Liver (tissue), 9 donors: ENCODE data around the gene WFDC6. TPM values are rescaled to one million over a fixed set of nuclear protein-coding genes. Genes with fewer than 3 reads are reported as not detected.

Experiments
- DNase-seq: peaks from one replicate; pipeline ENCODE4 v3.0.0-alpha.2; 2017; ENCODE audit warnings: low spot score
- H3K27ac ChIP-seq, 2 donors: one replicate each; pipeline ENCODE4 v1.7.0; 2013; ENCODE audit warnings: inconsistent platforms in 2 of 2, low read length in 2 of 2, control low read depth in 1 of 2, low read depth in 1 of 2, mild to moderate bottlenecking in 1 of 2
- H3K27me3 ChIP-seq, 4 donors: one replicate each; pipeline versions ENCODE4 v1.6.1 to v1.7.0; 2013; ENCODE audit warnings: low read length in 3 of 4, inconsistent platforms in 1 of 4, mild to moderate bottlenecking in 1 of 4, moderate library complexity in 1 of 4; ENCODE audit not compliant: control insufficient read depth in 4 of 4, insufficient read depth in 4 of 4
- H3K36me3 ChIP-seq, 4 donors: one replicate each; pipeline versions ENCODE4 v1.6.1 to v1.7.0; 2013; ENCODE audit warnings: low read length in 3 of 4, mild to moderate bottlenecking in 3 of 4, low read depth in 1 of 4, moderate library complexity in 1 of 4; ENCODE audit not compliant: control insufficient read depth in 4 of 4, insufficient read depth in 3 of 4
- H3K4me1 ChIP-seq, 4 donors: one replicate each; pipeline versions ENCODE4 v1.6.1 to v1.7.0; 2013; ENCODE audit warnings: low read length in 3 of 4, mild to moderate bottlenecking in 3 of 4, moderate library complexity in 1 of 4; ENCODE audit not compliant: control insufficient read depth in 4 of 4, insufficient read depth in 4 of 4
- H3K4me3 ChIP-seq, 3 donors: one replicate each; pipeline versions ENCODE4 v1.6.1 to v1.7.0; 2013; ENCODE audit warnings: low read length in 3 of 3, control low read depth in 1 of 3, low read depth in 1 of 3, mild to moderate bottlenecking in 1 of 3
- H3K9ac ChIP-seq, 2 donors: one replicate each; pipeline ENCODE4 v1.7.0; 2013; ENCODE audit warnings: low read length in 2 of 2, mild to moderate bottlenecking in 2 of 2, moderate library complexity in 2 of 2, control low read depth in 1 of 2, low read depth in 1 of 2
- H3K9me3 ChIP-seq, 4 donors: one replicate each; pipeline versions ENCODE4 v1.6.1 to v1.7.0; 2013; ENCODE audit warnings: low read length in 3 of 4; ENCODE audit not compliant: control insufficient read depth in 4 of 4
- ATF3 ChIP-seq: IDR thresholded peaks from 2 replicates; pipeline ENCODE4 v1.6.1; 2016; ENCODE audit warnings: antibody characterized with exemption
- EGR1 ChIP-seq, 2 donors: IDR thresholded peaks; 2 replicates each; pipeline ENCODE4 v1.6.1; 2016 to 2018; ENCODE audit warnings: antibody characterized with exemption in 2 of 2, low read depth in 2 of 2
- FOXA1 ChIP-seq: IDR thresholded peaks from 2 replicates; pipeline ENCODE4 v1.6.1; 2016; ENCODE audit warnings: antibody characterized with exemption
- FOXA2 ChIP-seq: IDR thresholded peaks from 2 replicates; pipeline ENCODE4 v1.6.1; 2016; ENCODE audit warnings: antibody characterized with exemption
- GABPA ChIP-seq, 2 donors: IDR thresholded peaks in 1 of 2; conservative IDR thresholded peaks in 1 of 2; 2 replicates each; pipeline ENCODE4 v1.6.1; 2016; ENCODE audit warnings: antibody characterized with exemption in 2 of 2, mild to moderate bottlenecking in 1 of 2, moderate library complexity in 1 of 2
- HNF4A ChIP-seq, 2 donors: conservative IDR thresholded peaks; 2 replicates each; pipeline ENCODE4 v1.6.1; 2016; ENCODE audit warnings: antibody characterized with exemption in 2 of 2, mild to moderate bottlenecking in 2 of 2
- HNF4G ChIP-seq: IDR thresholded peaks from 2 replicates; pipeline ENCODE4 v1.6.1; 2016; ENCODE audit warnings: antibody characterized with exemption
- JUND ChIP-seq, 2 donors: IDR thresholded peaks; 2 replicates each; pipeline ENCODE4 v1.6.1; 2016; ENCODE audit warnings: antibody characterized with exemption in 2 of 2
- NR2F2 ChIP-seq: IDR thresholded peaks from 2 replicates; pipeline ENCODE4 v1.6.1; 2016; ENCODE audit warnings: antibody characterized with exemption
- RAD21 ChIP-seq, 2 donors: IDR thresholded peaks; 2 replicates each; pipeline ENCODE4 v1.6.1; 2016; ENCODE audit warnings: antibody characterized with exemption in 2 of 2, mild to moderate bottlenecking in 2 of 2
- RXRA ChIP-seq, 2 donors: IDR thresholded peaks; 2 replicates each; pipeline ENCODE4 v1.6.1; 2017 to 2018; ENCODE audit warnings: antibody characterized with exemption in 2 of 2, mild to moderate bottlenecking in 1 of 2
- SP1 ChIP-seq: IDR thresholded peaks from 2 replicates; pipeline ENCODE4 v1.6.1; 2018; ENCODE audit warnings: antibody characterized with exemption, mild to moderate bottlenecking
- TAF1 ChIP-seq: conservative IDR thresholded peaks from 2 replicates; pipeline ENCODE4 v1.6.1; 2016; ENCODE audit warnings: antibody characterized with exemption, mild to moderate bottlenecking
- YY1 ChIP-seq: IDR thresholded peaks from 2 replicates; pipeline ENCODE4 v1.6.1; 2016; ENCODE audit warnings: antibody characterized with exemption, mild to moderate bottlenecking
- WGBS: extraction: QIAGEN DNeasy Blood & Tissue Kit; methylation state at CpG from one replicate; pipeline ENCODE4 v1.1.7; 2013; 5-methylcytosine and 5-hydroxymethylcytosine counted together
- polyA plus RNA-seq, 2 donors: library from polyadenylated mRNA; stranded (reverse) in 1 of 2; unstranded in 1 of 2; fragments of 200-250 nt in 1 of 2; fragments of >200 nt in 1 of 2; fragmentation: Nextera tagmentation in 1 of 2; extraction: Ambion mirVana in 1 of 2; gene quantifications; one replicate each; pipeline versions ENCODE4 v1.2.1 to v1.2.3, GENCODE V29; 2013 to 2015
- total RNA-seq, 2 donors: library from RNA; depleted of rRNA; stranded (reverse); fragments of >200 nt; gene quantifications; one replicate each; pipeline ENCODE4 v1.2.3, GENCODE V29; 2014
- TF ChIP-seq, protein P1 (sequence below): fragments of 150-350 bp; IDR thresholded peaks from 2 replicates; pipeline ENCODE4 v1.5.1; 2017; ENCODE audit warnings: improper control_type of control experiment, low read depth, low read length; ENCODE audit not compliant: missing input control
- TF ChIP-seq, protein P2 (sequence below): IDR thresholded peaks from 2 replicates; pipeline ENCODE4 v1.6.1; 2016; ENCODE audit warnings: antibody characterized with exemption
- TF ChIP-seq, protein P3 (sequence below): IDR thresholded peaks from 2 replicates; pipeline ENCODE4 v1.6.1; 2016; ENCODE audit warnings: antibody characterized with exemption
- TF ChIP-seq, protein P4 (sequence below): IDR thresholded peaks from 2 replicates; pipeline ENCODE4 v1.6.1; 2016; ENCODE audit warnings: antibody characterized with exemption, mild to moderate bottlenecking
- donor health status: healthy.
- donor health status: healthy.
- donor health status: healthy.
- donor health status: healthy.
- donor health status: healthy.

Gene WFDC6
- total and polyA plus RNA-seq, 4 donors: not detected

GRCh38 chr20:45495501-45495941, 43.8 kb downstream of the WFDC6 start:
- no peak for DNase-seq
- no peak overlapping the region for H3K9ac ChIP-seq
- H3K4me3 ChIP-seq: no peak overlapping the region
- TF ChIP-seq FOXA1: no peak
- no peak for TF ChIP-seq YY1
- TF ChIP-seq RAD21 (IDR thresholded peaks at IDR 0.05): no peak
- TF ChIP-seq, protein P1, sequence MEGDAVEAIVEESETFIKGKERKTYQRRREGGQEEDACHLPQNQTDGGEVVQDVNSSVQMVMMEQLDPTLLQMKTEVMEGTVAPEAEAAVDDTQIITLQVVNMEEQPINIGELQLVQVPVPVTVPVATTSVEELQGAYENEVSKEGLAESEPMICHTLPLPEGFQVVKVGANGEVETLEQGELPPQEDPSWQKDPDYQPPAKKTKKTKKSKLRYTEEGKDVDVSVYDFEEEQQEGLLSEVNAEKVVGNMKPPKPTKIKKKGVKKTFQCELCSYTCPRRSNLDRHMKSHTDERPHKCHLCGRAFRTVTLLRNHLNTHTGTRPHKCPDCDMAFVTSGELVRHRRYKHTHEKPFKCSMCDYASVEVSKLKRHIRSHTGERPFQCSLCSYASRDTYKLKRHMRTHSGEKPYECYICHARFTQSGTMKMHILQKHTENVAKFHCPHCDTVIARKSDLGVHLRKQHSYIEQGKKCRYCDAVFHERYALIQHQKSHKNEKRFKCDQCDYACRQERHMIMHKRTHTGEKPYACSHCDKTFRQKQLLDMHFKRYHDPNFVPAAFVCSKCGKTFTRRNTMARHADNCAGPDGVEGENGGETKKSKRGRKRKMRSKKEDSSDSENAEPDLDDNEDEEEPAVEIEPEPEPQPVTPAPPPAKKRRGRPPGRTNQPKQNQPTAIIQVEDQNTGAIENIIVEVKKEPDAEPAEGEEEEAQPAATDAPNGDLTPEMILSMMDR: no peak
- no peak for TF ChIP-seq FOXA2
- no peak for TF ChIP-seq TAF1
- TF ChIP-seq SP1: no peak
- no peak for TF ChIP-seq JUND (IDR thresholded peaks at IDR 0.05)
- no peak for TF ChIP-seq HNF4G
- no peak for TF ChIP-seq ATF3
- H3K4me1 ChIP-seq: peaks cover 0 to 3% (median 0%) of the 10 kb centered on the region in 4 donors
- no peaks in the 10 kb centered on the region for H3K9me3 ChIP-seq
- H3K27ac ChIP-seq: no peak overlapping the region
- H3K27me3 ChIP-seq: no peaks in the 10 kb centered on the region
- whole genome bisulfite sequencing: 72% methylated on average over 1 of the region's 1 CpG
- no peaks in the 10 kb centered on the region for H3K36me3 ChIP-seq

- no peaks in the 10 kb centered on the region for H3K36me3 ChIP-seq
- DNase-seq: no peak
- H3K27ac ChIP-seq: no peak overlapping the region
- no peaks in the 10 kb centered on the region for H3K27me3 ChIP-seq
- TF ChIP-seq, protein P2, sequence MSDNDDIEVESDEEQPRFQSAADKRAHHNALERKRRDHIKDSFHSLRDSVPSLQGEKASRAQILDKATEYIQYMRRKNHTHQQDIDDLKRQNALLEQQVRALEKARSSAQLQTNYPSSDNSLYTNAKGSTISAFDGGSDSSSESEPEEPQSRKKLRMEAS: no peak
- TF ChIP-seq, protein P3, sequence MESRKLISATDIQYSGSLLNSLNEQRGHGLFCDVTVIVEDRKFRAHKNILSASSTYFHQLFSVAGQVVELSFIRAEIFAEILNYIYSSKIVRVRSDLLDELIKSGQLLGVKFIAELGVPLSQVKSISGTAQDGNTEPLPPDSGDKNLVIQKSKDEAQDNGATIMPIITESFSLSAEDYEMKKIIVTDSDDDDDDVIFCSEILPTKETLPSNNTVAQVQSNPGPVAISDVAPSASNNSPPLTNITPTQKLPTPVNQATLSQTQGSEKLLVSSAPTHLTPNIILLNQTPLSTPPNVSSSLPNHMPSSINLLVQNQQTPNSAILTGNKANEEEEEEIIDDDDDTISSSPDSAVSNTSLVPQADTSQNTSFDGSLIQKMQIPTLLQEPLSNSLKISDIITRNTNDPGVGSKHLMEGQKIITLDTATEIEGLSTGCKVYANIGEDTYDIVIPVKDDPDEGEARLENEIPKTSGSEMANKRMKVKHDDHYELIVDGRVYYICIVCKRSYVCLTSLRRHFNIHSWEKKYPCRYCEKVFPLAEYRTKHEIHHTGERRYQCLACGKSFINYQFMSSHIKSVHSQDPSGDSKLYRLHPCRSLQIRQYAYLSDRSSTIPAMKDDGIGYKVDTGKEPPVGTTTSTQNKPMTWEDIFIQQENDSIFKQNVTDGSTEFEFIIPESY: no peak
- TF ChIP-seq TAF1: no peak
- TF ChIP-seq YY1: no peak
- no peak for TF ChIP-seq SP1
- no peak for TF ChIP-seq NR2F2
- no peak for TF ChIP-seq FOXA2
- no peak for TF ChIP-seq HNF4G
- TF ChIP-seq RAD21 (IDR thresholded peaks at IDR 0.05): no peak
- TF ChIP-seq, protein P1: no peak
- no peak for TF ChIP-seq HNF4A (conservative IDR thresholded peaks at IDR 0.05)
- no peak for TF ChIP-seq JUND (IDR thresholded peaks at IDR 0.05)
- TF ChIP-seq RXRA (IDR thresholded peaks at IDR 0.05): no peak
- TF ChIP-seq, protein P4, sequence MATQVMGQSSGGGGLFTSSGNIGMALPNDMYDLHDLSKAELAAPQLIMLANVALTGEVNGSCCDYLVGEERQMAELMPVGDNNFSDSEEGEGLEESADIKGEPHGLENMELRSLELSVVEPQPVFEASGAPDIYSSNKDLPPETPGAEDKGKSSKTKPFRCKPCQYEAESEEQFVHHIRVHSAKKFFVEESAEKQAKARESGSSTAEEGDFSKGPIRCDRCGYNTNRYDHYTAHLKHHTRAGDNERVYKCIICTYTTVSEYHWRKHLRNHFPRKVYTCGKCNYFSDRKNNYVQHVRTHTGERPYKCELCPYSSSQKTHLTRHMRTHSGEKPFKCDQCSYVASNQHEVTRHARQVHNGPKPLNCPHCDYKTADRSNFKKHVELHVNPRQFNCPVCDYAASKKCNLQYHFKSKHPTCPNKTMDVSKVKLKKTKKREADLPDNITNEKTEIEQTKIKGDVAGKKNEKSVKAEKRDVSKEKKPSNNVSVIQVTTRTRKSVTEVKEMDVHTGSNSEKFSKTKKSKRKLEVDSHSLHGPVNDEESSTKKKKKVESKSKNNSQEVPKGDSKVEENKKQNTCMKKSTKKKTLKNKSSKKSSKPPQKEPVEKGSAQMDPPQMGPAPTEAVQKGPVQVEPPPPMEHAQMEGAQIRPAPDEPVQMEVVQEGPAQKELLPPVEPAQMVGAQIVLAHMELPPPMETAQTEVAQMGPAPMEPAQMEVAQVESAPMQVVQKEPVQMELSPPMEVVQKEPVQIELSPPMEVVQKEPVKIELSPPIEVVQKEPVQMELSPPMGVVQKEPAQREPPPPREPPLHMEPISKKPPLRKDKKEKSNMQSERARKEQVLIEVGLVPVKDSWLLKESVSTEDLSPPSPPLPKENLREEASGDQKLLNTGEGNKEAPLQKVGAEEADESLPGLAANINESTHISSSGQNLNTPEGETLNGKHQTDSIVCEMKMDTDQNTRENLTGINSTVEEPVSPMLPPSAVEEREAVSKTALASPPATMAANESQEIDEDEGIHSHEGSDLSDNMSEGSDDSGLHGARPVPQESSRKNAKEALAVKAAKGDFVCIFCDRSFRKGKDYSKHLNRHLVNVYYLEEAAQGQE: no peak
- no peak for TF ChIP-seq GABPA (IDR thresholded peaks at IDR 0.05 in 1 of 2, conservative IDR thresholded peaks at IDR 0.05 in 1 of 2)
- no peak for TF ChIP-seq ATF3
- no peak for TF ChIP-seq EGR1 (IDR thresholded peaks at IDR 0.05; ENCODE audit: low read depth in 2 of 2)
- H3K9ac ChIP-seq: no peak overlapping the region
- H3K9me3 ChIP-seq: no peaks in the 10 kb centered on the region
- no peaks in the 10 kb centered on the region for H3K4me1 ChIP-seq
- WGBS: 76% methylated on average over 1 of the region's 1 CpG
- H3K4me3 ChIP-seq: no peak overlapping the region
These were observed 50.2 kb downstream of the WFDC6 start for GRCh38 chr20:45489083-45489531.
